ENCODE data around the gene CCNB1. TPM values are rescaled to one million over a fixed set of nuclear protein-coding genes. Genes with fewer than 3 reads are reported as not detected.
"Not testable (repeated sequence)": the region's sequence is repeated elsewhere in the genome, so short reads cannot be mapped to it uniquely, and the experiment has no call there.

The CCNB1 gene
- 10 to 100 TPM; 28.1 to 59.1 TPM for polyA plus RNA-seq

DNA sequence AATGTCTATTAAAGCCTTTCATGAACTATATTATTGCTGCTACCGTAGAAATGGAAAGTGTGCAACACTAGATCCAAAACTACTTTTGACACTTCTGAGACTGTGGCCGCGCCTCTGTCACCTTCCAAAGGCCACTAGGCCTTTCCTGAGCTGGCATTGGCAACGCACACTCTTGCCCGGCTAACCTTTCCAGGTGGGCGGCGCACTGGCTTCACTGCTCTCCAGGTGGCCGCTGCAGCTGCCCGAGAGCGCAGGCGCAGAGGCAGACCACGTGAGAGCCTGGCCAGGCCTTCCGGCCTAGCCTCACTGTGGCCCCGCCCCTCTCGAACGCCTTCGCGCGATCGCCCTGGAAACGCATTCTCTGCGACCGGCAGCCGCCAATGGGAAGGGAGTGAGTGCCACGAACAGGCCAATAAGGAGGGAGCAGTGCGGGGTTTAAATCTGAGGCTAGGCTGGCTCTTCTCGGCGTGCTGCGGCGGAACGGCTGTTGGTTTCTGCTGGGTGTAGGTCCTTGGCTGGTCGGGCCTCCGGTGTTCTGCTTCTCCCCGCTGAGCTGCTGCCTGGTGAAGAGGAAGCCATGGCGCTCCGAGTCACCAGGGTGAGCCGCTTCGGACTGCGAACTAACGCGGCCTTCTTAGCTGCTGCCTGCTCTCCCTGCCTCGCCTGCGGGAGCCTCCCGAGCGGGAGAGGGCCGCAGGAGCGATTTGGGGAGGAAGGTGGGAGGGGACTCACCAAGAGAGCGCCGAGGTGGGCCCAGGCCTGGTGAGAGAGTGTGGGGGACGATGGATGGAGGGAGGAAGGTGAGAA, at the start of gene CCNB1:
TSS of gene CCNB1 (plus strand) at position 465 of the 807 bp plus-strand sequence. CDS start at position 578, 113 bp downstream.
- H3K27me3 ChIP-seq (ENCODE audit: control insufficient read depth in 1 of 2, insufficient read depth in 2 of 2, low read length in 2 of 2) = no peaks in the 10 kb centered on the region
- 1% methylated on average over 45 to 50 of the region's 50 CpGs for WGBS, 2 donors
- H3K4me3 ChIP-seq (ENCODE audit: low read depth in 1 of 2, low read length in 2 of 2) = peak within 1 kb of the TSS; percentile 77 to 90
- no peaks in the 10 kb centered on the region for H3K9me3 ChIP-seq (ENCODE audit: control insufficient read depth in 2 of 2, insufficient read depth in 1 of 2, low read depth in 1 of 2, low read length in 1 of 2)
- H3K4me1 ChIP-seq (ENCODE audit: control insufficient read depth in 2 of 2, insufficient read depth in 2 of 2, low read length in 1 of 2) = no peaks in the 10 kb centered on the region
- H3K36me3 ChIP-seq (ENCODE audit: control insufficient read depth in 2 of 2, insufficient read depth in 2 of 2, low read length in 1 of 2) = no peaks in the 10 kb centered on the region
- peak within 1 kb of the TSS; percentile 32 to 56 for H3K27ac ChIP-seq (ENCODE audit: low read depth in 2 of 2, low read length in 1 of 2)

DNA sequence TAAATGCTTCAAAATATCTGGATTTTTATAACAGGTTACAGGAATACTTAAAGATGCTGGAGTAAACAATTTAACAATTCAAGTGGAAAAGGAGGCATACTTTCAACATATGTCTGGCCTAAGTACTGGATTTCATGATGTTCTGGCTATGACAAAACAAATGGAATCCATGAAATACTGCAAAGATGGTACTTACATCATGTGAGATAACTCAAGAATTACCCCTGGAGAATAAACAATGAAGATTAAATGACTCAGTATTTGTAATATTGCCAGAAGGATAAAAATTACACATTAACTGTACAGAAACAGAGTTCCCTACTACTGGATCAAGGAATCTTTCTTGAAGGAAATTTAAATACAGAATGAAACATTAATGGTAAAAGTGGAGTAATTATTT, 37.5 kb upstream of the CCNB1 start:
- Histone ChIP-seq H3K4me1 (ENCODE audit: control insufficient read depth in 2 of 2, insufficient read depth in 2 of 2, low read length in 1 of 2) (no peaks in the 10 kb centered on the region), H3K9me3 (ENCODE audit: control insufficient read depth in 2 of 2, insufficient read depth in 1 of 2, low read depth in 1 of 2, low read length in 1 of 2) (no peaks in the 10 kb centered on the region), H3K27me3 (ENCODE audit: control insufficient read depth in 1 of 2, insufficient read depth in 2 of 2, low read length in 2 of 2) (no peaks in the 10 kb centered on the region), H3K36me3 (ENCODE audit: control insufficient read depth in 2 of 2, insufficient read depth in 2 of 2, low read length in 1 of 2) (no peaks in the 10 kb centered on the region), H3K4me3 (ENCODE audit: low read depth in 1 of 2, low read length in 2 of 2) (no peak overlapping the region), H3K27ac (ENCODE audit: low read depth in 2 of 2, low read length in 1 of 2) (no peak overlapping the region)

DNA sequence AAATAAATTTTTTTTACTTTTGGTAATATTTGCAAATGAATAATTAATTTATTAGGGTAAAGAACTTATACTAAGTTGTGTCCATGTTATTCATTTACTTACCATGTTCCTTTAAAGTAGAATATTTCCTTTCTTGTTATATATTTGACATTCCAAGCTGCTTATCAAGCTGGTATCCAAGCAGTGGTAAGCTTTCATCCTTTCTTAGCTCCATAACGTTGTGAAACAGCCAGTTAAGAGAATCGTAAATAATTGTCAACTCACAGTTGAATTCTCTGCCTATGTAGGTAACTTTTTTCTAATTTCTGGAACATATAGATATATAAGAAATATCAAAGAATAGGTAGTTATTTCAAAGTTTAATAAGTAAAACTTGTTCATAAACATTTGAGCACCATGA, 36.7 kb upstream of the CCNB1 start:
- H3K9me3 ChIP-seq (ENCODE audit: control insufficient read depth in 2 of 2, insufficient read depth in 1 of 2, low read depth in 1 of 2, low read length in 1 of 2) = no peaks in the 10 kb centered on the region
- no peak overlapping the region for H3K27ac ChIP-seq (ENCODE audit: low read depth in 2 of 2, low read length in 1 of 2)
- H3K36me3 ChIP-seq (ENCODE audit: control insufficient read depth in 2 of 2, insufficient read depth in 2 of 2, low read length in 1 of 2) = no peaks in the 10 kb centered on the region
- no peaks in the 10 kb centered on the region for H3K27me3 ChIP-seq (ENCODE audit: control insufficient read depth in 1 of 2, insufficient read depth in 2 of 2, low read length in 2 of 2)
- WGBS, 2 donors = 69 to 76% methylated on average over 2 of the region's 2 CpGs
- no peak overlapping the region for H3K4me3 ChIP-seq (ENCODE audit: low read depth in 1 of 2, low read length in 2 of 2)
- H3K4me1 ChIP-seq (ENCODE audit: control insufficient read depth in 2 of 2, insufficient read depth in 2 of 2, low read length in 1 of 2) = no peaks in the 10 kb centered on the region

DNA sequence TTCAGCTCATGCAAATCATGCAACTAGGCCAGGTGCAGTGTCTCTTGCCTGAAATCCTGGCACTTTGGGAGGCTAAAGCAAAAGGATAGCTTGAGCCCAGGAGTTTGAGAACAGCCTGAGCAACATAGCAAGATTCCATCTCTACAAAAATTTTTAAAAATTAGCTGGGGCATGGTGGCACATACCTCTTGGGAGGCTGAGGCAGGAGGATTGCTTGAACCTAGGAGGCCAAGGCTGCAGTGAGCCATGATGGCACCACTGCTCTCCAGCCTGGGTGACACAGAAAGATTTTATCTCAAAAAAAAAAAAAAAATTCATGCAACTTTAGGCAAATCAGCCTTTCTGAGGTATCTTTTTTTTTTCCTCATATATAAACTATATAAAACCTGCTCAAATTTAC, 35.6 kb upstream of the CCNB1 start:
- Histone ChIP-seq H3K9me3 (ENCODE audit: control insufficient read depth in 2 of 2, insufficient read depth in 1 of 2, low read depth in 1 of 2, low read length in 1 of 2) (no peaks in the 10 kb centered on the region), H3K27ac (ENCODE audit: low read depth in 2 of 2, low read length in 1 of 2) (no peak overlapping the region), H3K4me3 (ENCODE audit: low read depth in 1 of 2, low read length in 2 of 2) (no peak overlapping the region), H3K36me3 (ENCODE audit: control insufficient read depth in 2 of 2, insufficient read depth in 2 of 2, low read length in 1 of 2) (no peaks in the 10 kb centered on the region), H3K4me1 (ENCODE audit: control insufficient read depth in 2 of 2, insufficient read depth in 2 of 2, low read length in 1 of 2) (no peaks in the 10 kb centered on the region), H3K27me3 (ENCODE audit: control insufficient read depth in 1 of 2, insufficient read depth in 2 of 2, low read length in 2 of 2) (no peaks in the 10 kb centered on the region)

DNA sequence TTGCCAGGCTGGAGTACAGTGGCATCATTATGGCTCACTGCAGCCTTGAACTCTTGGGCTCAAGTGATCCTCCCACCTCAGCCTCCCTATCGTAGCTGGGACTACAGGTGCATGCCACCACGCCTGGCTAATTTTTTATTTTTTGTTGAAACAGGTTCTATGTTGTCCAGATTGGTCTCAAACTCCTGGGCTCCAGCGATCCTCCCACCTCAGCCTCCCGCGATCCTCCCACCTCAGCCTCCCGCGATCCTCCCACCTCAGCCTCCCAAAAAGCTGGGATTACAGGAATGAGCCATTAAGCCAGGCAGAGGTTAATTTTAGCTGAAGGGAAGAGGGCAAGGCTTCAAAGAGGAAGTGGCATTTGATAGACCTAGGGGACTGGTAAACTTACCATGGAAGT, 32.8 kb upstream of the CCNB1 start:
- no peak overlapping the region for H3K4me3 ChIP-seq (ENCODE audit: low read depth in 1 of 2, low read length in 2 of 2)
- H3K27ac ChIP-seq (ENCODE audit: low read depth in 2 of 2, low read length in 1 of 2) = no peak overlapping the region
- H3K4me1 ChIP-seq (ENCODE audit: control insufficient read depth in 2 of 2, insufficient read depth in 2 of 2, low read length in 1 of 2) = no peaks in the 10 kb centered on the region
- H3K9me3 ChIP-seq (ENCODE audit: control insufficient read depth in 2 of 2, insufficient read depth in 1 of 2, low read depth in 1 of 2, low read length in 1 of 2) = no peaks in the 10 kb centered on the region
- no peaks in the 10 kb centered on the region for H3K27me3 ChIP-seq (ENCODE audit: control insufficient read depth in 1 of 2, insufficient read depth in 2 of 2, low read length in 2 of 2)
- 70 to 76% methylated on average over 7 of the region's 7 CpGs for WGBS, 2 donors
- H3K36me3 ChIP-seq (ENCODE audit: control insufficient read depth in 2 of 2, insufficient read depth in 2 of 2, low read length in 1 of 2) = no peaks in the 10 kb centered on the region

DNA sequence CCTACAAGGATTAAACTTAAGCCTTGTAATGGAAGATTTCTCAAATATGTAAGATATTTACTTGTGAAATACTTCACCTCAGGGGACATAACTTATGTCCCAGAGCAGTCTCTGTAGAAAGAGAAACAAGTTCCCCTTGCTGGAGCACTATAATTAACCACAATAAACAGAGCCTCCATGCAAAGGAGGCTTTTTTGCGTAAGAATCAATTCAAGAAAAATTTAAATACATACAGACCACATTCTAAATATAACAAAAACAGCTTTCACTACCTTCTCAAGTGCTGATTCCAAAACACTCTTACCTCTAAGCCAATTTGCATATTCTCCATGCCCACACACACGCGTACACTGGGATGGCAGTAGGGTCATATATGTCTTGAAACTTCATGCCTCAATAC, 30.7 kb upstream of the CCNB1 start:
- 88 to 90% methylated on average over 3 of the region's 3 CpGs for WGBS, 2 donors
- Histone ChIP-seq H3K27ac (ENCODE audit: low read depth in 2 of 2, low read length in 1 of 2) (no peak overlapping the region), H3K4me3 (ENCODE audit: low read depth in 1 of 2, low read length in 2 of 2) (no peak overlapping the region), H3K36me3 (ENCODE audit: control insufficient read depth in 2 of 2, insufficient read depth in 2 of 2, low read length in 1 of 2) (no peaks in the 10 kb centered on the region), H3K9me3 (ENCODE audit: control insufficient read depth in 2 of 2, insufficient read depth in 1 of 2, low read depth in 1 of 2, low read length in 1 of 2) (no peaks in the 10 kb centered on the region), H3K27me3 (ENCODE audit: control insufficient read depth in 1 of 2, insufficient read depth in 2 of 2, low read length in 2 of 2) (no peaks in the 10 kb centered on the region), H3K4me1 (ENCODE audit: control insufficient read depth in 2 of 2, insufficient read depth in 2 of 2, low read length in 1 of 2) (no peaks in the 10 kb centered on the region)

DNA sequence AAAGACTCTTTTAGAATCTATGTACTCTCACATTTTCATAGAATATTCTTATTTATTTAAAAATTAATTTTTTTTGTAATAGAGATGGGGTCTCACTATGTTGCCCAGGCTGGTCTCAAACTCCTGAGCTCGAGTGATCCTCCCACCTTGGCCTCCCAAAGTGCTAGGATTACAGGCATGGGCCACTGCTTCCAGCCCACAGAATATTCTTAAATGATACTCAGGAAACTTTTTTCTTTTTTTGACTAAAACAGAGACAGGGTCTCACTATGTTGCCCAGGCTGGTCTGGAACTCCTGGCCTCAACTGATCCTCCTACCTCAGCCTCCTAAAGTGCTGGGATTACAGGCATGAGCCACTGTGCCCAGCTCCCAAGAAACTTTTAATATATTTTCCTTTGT, 29.7 kb upstream of the CCNB1 start:
- WGBS, 2 donors = 88 to 96% methylated on average over 1 of the region's 1 CpG
- not testable (repeated sequence) for H3K9me3 ChIP-seq (ENCODE audit: control insufficient read depth in 2 of 2, insufficient read depth in 1 of 2, low read depth in 1 of 2, low read length in 1 of 2); H3K27me3 ChIP-seq (ENCODE audit: control insufficient read depth in 1 of 2, insufficient read depth in 2 of 2, low read length in 2 of 2); H3K4me3 ChIP-seq (ENCODE audit: low read depth in 1 of 2, low read length in 2 of 2); H3K27ac ChIP-seq (ENCODE audit: low read depth in 2 of 2, low read length in 1 of 2); H3K36me3 ChIP-seq (ENCODE audit: control insufficient read depth in 2 of 2, insufficient read depth in 2 of 2, low read length in 1 of 2); H3K4me1 ChIP-seq (ENCODE audit: control insufficient read depth in 2 of 2, insufficient read depth in 2 of 2, low read length in 1 of 2)

DNA sequence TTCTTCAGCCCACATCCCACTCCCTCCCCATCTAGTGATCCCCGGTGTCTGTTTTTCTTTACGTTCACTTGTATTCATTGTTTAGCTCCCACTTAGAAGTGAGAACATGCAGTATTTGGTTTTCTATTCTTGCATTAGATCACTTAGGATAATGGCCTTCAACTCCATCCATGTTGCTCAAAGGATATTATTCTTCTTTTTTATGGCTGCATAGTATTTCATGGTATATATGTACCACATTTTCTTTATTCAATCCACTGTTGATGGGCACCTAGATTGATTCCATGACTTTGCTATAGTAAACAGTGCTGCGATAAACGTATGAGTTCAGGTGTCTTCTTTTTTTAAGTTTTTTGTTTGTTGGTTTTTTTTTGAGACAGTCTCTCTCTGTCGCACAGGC, 29.1 kb upstream of the CCNB1 start:
- Histone ChIP-seq H3K4me1 (ENCODE audit: control insufficient read depth in 2 of 2, insufficient read depth in 2 of 2, low read length in 1 of 2) (no peaks in the 10 kb centered on the region), H3K9me3 (ENCODE audit: control insufficient read depth in 2 of 2, insufficient read depth in 1 of 2, low read depth in 1 of 2, low read length in 1 of 2) (no peaks in the 10 kb centered on the region), H3K27me3 (ENCODE audit: control insufficient read depth in 1 of 2, insufficient read depth in 2 of 2, low read length in 2 of 2) (no peaks in the 10 kb centered on the region), H3K4me3 (ENCODE audit: low read depth in 1 of 2, low read length in 2 of 2) (no peak overlapping the region), H3K27ac (ENCODE audit: low read depth in 2 of 2, low read length in 1 of 2) (no peak overlapping the region), H3K36me3 (ENCODE audit: control insufficient read depth in 2 of 2, insufficient read depth in 2 of 2, low read length in 1 of 2) (no peaks in the 10 kb centered on the region)
- 97 to 99% methylated on average over 5 of the region's 5 CpGs for WGBS, 2 donors

DNA sequence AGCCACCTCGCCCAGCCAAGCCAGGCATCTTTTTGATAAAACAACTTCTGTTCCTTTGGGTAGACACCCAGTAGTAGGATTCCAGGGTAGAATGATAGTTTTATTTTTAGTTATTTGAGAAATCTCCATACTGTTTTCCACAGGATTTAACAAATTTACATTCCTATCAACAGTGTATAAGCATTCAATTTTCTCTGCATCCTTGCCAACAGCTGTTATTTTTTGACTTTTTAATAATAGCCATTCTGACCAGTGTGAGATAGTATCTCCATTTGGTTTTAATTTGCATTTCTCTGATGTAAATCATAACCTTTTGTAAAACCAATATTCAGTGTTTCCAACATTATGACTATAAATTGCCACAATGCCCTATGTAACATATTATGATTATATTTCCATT, 28.2 kb upstream of the CCNB1 start:
- 71 to 79% methylated on average over 1 of the region's 1 CpG for WGBS, 2 donors

DNA sequence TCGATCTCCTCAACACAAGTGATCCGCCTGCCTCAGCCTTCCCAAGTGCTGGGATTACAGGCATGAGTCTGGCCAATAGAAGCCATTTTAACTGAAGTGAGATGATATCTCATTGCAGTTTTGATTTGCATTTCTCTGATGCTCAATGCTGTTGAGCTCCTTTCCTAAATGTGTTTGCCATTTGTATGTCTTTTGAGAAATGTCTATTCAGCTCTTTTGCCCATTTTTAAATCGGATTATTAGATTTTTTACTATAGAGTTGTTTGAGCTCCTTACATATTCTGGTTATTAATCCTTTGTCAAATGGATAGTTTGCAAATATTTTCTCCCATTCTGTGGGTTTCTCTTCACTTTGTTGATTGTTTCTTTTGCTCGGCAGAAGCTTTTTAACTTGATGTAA, 26.7 kb upstream of the CCNB1 start:
- H3K9me3 ChIP-seq (ENCODE audit: control insufficient read depth in 2 of 2, insufficient read depth in 1 of 2, low read depth in 1 of 2, low read length in 1 of 2); H3K36me3 ChIP-seq (ENCODE audit: control insufficient read depth in 2 of 2, insufficient read depth in 2 of 2, low read length in 1 of 2); H3K27me3 ChIP-seq (ENCODE audit: control insufficient read depth in 1 of 2, insufficient read depth in 2 of 2, low read length in 2 of 2); H3K27ac ChIP-seq (ENCODE audit: low read depth in 2 of 2, low read length in 1 of 2); H3K4me3 ChIP-seq (ENCODE audit: low read depth in 1 of 2, low read length in 2 of 2); H3K4me1 ChIP-seq (ENCODE audit: control insufficient read depth in 2 of 2, insufficient read depth in 2 of 2, low read length in 1 of 2): not testable (repeated sequence)
- 93% methylated on average over 4 of the region's 4 CpGs for WGBS, 2 donors

More for the DNA sequence above, 28.2 kb upstream of the CCNB1 start:
- Histone ChIP-seq H3K9me3 (ENCODE audit: control insufficient read depth in 2 of 2, insufficient read depth in 1 of 2, low read depth in 1 of 2, low read length in 1 of 2) (no peaks in the 10 kb centered on the region), H3K4me3 (ENCODE audit: low read depth in 1 of 2, low read length in 2 of 2) (no peak overlapping the region), H3K27me3 (ENCODE audit: control insufficient read depth in 1 of 2, insufficient read depth in 2 of 2, low read length in 2 of 2) (no peaks in the 10 kb centered on the region), H3K4me1 (ENCODE audit: control insufficient read depth in 2 of 2, insufficient read depth in 2 of 2, low read length in 1 of 2) (no peaks in the 10 kb centered on the region), H3K36me3 (ENCODE audit: control insufficient read depth in 2 of 2, insufficient read depth in 2 of 2, low read length in 1 of 2) (no peaks in the 10 kb centered on the region), H3K27ac (ENCODE audit: low read depth in 2 of 2, low read length in 1 of 2) (no peak overlapping the region)

All from esophagus (tissue), 2 donors.